ENCODE data around the gene NOTCH4. TPM values are rescaled to one million over a fixed set of nuclear protein-coding genes. Genes with fewer than 3 reads are reported as not detected.
A peak's percentile ranks its signal among the peaks of the same experiment; 100 is the strongest.
"Not testable (repeated sequence)": the region's sequence is repeated elsewhere in the genome, so short reads cannot be mapped to it uniquely, and the experiment has no call there.

The NOTCH4 gene
- total RNA-seq, 5 donors from 2014 or later (not counting 1 experiment from before 2014, with no cell fraction given), result 0.70 to 1.7 (median 1.1) TPM

DNA sequence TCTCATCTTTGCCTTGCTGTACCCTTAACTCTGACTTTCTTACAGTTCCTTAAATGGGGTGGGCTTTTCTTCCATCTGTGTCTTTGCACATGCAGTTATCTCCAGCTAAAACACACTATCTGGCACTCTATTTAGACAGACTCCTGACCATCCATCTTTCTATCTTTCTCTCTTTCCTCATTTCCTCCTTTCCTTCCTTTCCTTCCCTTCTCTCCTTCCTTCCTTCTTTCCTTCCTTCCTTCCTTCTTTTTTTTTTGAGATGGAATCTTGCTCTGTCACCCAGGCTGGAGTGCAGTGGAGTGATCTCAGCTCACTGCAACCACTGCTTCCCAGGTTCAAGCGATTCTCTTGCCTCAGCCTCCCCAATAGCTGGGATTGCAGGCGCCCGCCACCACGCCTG, 8.2 kb downstream of the NOTCH4 start:
- ATAC-seq (replicated peaks in 1 of 4), result no peak
- CTCF ChIA-PET, result no interaction called here
- H3K4me3 Mint-ChIP-seq, result no peak overlapping the region
- H3K36me3 ChIP-seq (ENCODE audit: control insufficient read depth in 2 of 2, extremely low read depth in 1 of 2, insufficient read depth in 1 of 2, low read length in 1 of 2), result no peaks in the 10 kb centered on the region
- H3K27me3 Mint-ChIP-seq, result peaks cover 3 to 5% of the 10 kb centered on the region in 2 donors
- H3K27me3 ChIP-seq (replicated peaks in 1 of 2; ENCODE audit: control insufficient read depth in 2 of 2, extremely low read depth in 1 of 2, insufficient read depth in 2 of 2, low read length in 1 of 2), result peaks cover 0 to 14% of the 10 kb centered on the region in 2 experiments
- no peaks in the 10 kb centered on the region for H3K36me3 Mint-ChIP-seq
- H3K27ac ChIP-seq (ENCODE audit: low read length), result no peak overlapping the region
- no peaks in the 10 kb centered on the region for H3K9me3 Mint-ChIP-seq
- no peaks in the 10 kb centered on the region for H3K4me1 Mint-ChIP-seq
- DNase-seq, result no peak
- POLR2A ChIA-PET, result no interaction called here
- no peaks in the 10 kb centered on the region for H3K9me3 ChIP-seq
- H3K4me3 ChIP-seq (ENCODE audit: control insufficient read depth in 1 of 2, extremely low read depth in 1 of 2, low read length in 1 of 2), result no peak overlapping the region
- H3K27ac Mint-ChIP-seq, result no peak overlapping the region
- no peaks in the 10 kb centered on the region for H3K4me1 ChIP-seq (ENCODE audit: control insufficient read depth in 1 of 2, extremely low read depth in 1 of 2, insufficient read depth in 2 of 2, low read length in 2 of 2)
- WGBS (ENCODE audit: insufficient coverage), result no CpG with 5 or more reads among the region's 4 CpGs

DNA sequence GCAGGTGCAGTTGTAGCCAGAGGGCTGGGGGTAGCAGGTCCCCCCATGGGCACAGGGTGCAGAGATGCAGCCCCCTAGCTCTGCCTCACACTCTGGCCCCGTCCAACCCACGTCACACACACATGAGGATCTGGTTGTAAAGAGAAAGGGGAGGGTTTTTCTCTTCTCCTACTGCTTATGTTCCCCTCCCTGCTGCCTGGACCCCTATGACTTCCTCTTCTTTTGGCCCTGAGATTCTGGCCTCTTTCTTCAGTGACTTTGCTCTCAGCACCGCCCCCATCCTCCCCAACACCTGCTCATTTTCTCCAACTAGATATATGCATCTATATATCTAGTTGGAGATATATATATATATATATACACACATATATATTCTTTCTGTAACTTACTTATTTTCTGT, 9.7 kb downstream of the NOTCH4 start:
- no peaks in the 10 kb centered on the region for H3K4me1 ChIP-seq (ENCODE audit: control insufficient read depth in 1 of 2, extremely low read depth in 1 of 2, insufficient read depth in 2 of 2, low read length in 2 of 2)
- no peaks in the 10 kb centered on the region for H3K9me3 ChIP-seq
- ChIA-PET CTCF (interaction anchor here in 1 of 2 donors (0.7 kb wide), 1 partner anchor 566 kb away, joined by 3 read pairs; no protein-coding TSS in a partner anchor), POLR2A (no interaction called here)
- ATAC-seq (replicated peaks in 1 of 4) (no peak), DNase-seq (no peak)
- Mint-ChIP-seq H3K4me3 (no peak overlapping the region), H3K9me3 (no peaks in the 10 kb centered on the region), H3K27ac (no peak overlapping the region), H3K4me1 (no peaks in the 10 kb centered on the region), H3K36me3 (no peaks in the 10 kb centered on the region), H3K27me3 (peaks cover 0 to 5% of the 10 kb centered on the region in 2 donors)
- no peaks in the 10 kb centered on the region for H3K36me3 ChIP-seq (ENCODE audit: control insufficient read depth in 2 of 2, extremely low read depth in 1 of 2, insufficient read depth in 1 of 2, low read length in 1 of 2)
- H3K4me3 ChIP-seq (ENCODE audit: control insufficient read depth in 1 of 2, extremely low read depth in 1 of 2, low read length in 1 of 2), result no peak overlapping the region
- no CpG with 5 or more reads among the region's 3 CpGs for WGBS (ENCODE audit: insufficient coverage)
- H3K27me3 ChIP-seq (replicated peaks in 1 of 2; ENCODE audit: control insufficient read depth in 2 of 2, extremely low read depth in 1 of 2, insufficient read depth in 2 of 2, low read length in 1 of 2), result peaks cover 0 to 6% of the 10 kb centered on the region in 2 experiments
- H3K27ac ChIP-seq (ENCODE audit: low read length), result no peak overlapping the region

DNA sequence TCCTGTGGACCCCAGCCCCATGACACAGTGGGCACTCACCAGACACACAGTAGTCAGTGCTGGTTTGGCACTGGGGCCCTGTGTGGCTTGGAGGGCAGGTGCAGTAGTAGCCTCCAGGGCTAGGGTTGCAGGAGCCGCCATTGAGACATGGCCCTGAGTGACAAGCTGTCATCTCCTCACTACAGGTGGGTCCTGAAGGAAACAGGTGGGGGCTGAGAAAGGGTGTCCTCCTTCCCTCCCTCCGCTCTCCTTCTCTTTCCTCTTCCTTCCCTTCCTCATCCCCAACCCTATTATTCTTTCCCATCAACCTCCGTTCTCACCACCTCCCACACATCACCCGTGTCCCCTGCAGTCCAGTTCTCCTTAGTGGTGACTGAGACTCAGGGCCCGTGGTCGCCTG, 10.2 kb downstream of the NOTCH4 start:
- 100% methylated on average over 2 of the region's 6 CpGs for WGBS (ENCODE audit: insufficient coverage)
- no peak for ATAC-seq (replicated peaks in 1 of 4)
- POLR2A ChIA-PET, result no interaction called here

DNA sequence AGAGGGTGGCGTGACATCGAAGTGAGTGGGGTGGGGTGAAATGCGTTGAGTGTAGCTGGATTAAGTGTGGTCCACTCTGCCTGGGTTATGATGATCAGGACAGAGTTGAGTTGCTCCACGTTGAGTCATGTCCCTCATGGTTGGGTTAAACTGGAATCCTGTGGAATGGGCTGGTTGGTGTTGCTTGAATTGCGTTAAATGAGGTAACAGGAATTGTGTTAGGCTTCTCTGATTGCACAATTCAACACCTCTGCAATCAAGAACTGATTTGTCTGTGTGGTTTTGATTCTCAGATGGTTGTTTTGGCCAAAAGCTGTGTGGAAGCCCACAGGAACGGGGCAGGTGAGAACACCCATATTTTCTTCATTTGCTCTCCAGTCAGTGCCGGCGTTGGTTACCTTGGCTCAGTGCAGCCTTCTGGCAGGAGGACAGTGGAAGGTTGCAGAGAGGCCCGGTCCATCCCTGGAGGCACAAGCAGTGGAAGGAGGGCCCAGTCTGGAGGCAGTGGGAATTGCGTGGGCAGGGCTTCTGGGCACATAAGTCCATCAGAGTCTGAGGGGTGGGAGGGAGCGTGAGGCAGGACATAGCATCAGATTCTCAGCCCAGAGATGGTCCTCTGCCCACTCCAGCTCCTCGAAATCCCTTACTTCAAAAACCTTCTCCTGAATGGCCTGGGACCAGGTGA, 11.6 kb downstream of the NOTCH4 start:
- Histone ChIP-seq H3K4me3 (ENCODE audit: control insufficient read depth in 1 of 2, extremely low read depth in 1 of 2, low read length in 1 of 2) (no peak overlapping the region), H3K27ac (ENCODE audit: low read length) (no peak overlapping the region), H3K4me1 (ENCODE audit: control insufficient read depth in 1 of 2, extremely low read depth in 1 of 2, insufficient read depth in 2 of 2, low read length in 2 of 2) (no peaks in the 10 kb centered on the region), H3K9me3 (no peaks in the 10 kb centered on the region), H3K27me3 (replicated peaks in 1 of 2; ENCODE audit: control insufficient read depth in 2 of 2, extremely low read depth in 1 of 2, insufficient read depth in 2 of 2, low read length in 1 of 2) (no peaks in the 10 kb centered on the region), H3K36me3 (ENCODE audit: control insufficient read depth in 2 of 2, extremely low read depth in 1 of 2, insufficient read depth in 1 of 2, low read length in 1 of 2) (no peaks in the 10 kb centered on the region)
- DNase-seq (no peak), ATAC-seq (replicated peaks in 1 of 4) (no peak)
- Mint-ChIP-seq H3K27ac (peak overlapping the region in 1 of 2 donors; percentile 11), H3K9me3 (no peaks in the 10 kb centered on the region), H3K4me1 (no peaks in the 10 kb centered on the region), H3K27me3 (no peaks in the 10 kb centered on the region), H3K36me3 (no peaks in the 10 kb centered on the region), H3K4me3 (no peak overlapping the region)
- 79% methylated on average over 10 of the region's 12 CpGs for WGBS (ENCODE audit: insufficient coverage)
- POLR2A ChIA-PET, result interaction anchor here in 1 of 2 donors (0.5 kb wide), 1 partner anchor 33 kb away, joined by 4 read pairs; no protein-coding TSS in a partner anchor
- CTCF ChIA-PET, result no interaction called here

More for the DNA sequence above, 10.2 kb downstream of the NOTCH4 start:
- Mint-ChIP-seq H3K27ac (no peak overlapping the region), H3K36me3 (no peaks in the 10 kb centered on the region), H3K4me1 (no peaks in the 10 kb centered on the region), H3K27me3 (peaks cover 0 to 5% of the 10 kb centered on the region in 2 donors), H3K9me3 (no peaks in the 10 kb centered on the region), H3K4me3 (no peak overlapping the region)
- Histone ChIP-seq H3K27me3 (replicated peaks in 1 of 2; ENCODE audit: control insufficient read depth in 2 of 2, extremely low read depth in 1 of 2, insufficient read depth in 2 of 2, low read length in 1 of 2) (peaks cover 0 to 6% of the 10 kb centered on the region in 2 experiments), H3K4me1 (ENCODE audit: control insufficient read depth in 1 of 2, extremely low read depth in 1 of 2, insufficient read depth in 2 of 2, low read length in 2 of 2) (no peaks in the 10 kb centered on the region), H3K4me3 (ENCODE audit: control insufficient read depth in 1 of 2, extremely low read depth in 1 of 2, low read length in 1 of 2) (no peak overlapping the region), H3K9me3 (no peaks in the 10 kb centered on the region), H3K36me3 (ENCODE audit: control insufficient read depth in 2 of 2, extremely low read depth in 1 of 2, insufficient read depth in 1 of 2, low read length in 1 of 2) (no peaks in the 10 kb centered on the region), H3K27ac (ENCODE audit: low read length) (no peak overlapping the region)
- no peak for DNase-seq
- CTCF ChIA-PET, result no interaction called here

DNA sequence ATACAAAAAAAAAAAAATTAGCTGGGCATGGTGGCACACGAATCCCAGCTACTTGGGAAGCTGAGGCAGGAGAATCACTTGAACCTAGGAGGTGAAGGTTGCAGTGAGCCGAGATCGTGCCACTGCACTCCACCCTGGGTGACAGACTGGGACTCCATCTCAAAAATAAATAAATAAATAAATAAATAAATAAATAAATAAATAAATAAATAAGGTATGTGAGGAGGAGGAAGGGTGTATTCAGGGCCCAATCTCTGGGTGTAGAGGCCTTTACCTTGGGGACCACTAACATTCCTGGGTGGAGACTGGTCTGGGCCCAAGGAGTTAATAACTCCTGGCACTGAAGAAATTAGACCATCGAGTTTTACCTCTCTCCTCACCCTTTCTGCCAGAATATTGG, 12.4 kb downstream of the NOTCH4 start:
- H3K4me3 Mint-ChIP-seq; DNase-seq; H3K36me3 Mint-ChIP-seq; H3K4me3 ChIP-seq (ENCODE audit: control insufficient read depth in 1 of 2, extremely low read depth in 1 of 2, low read length in 1 of 2); H3K9me3 ChIP-seq; H3K27me3 Mint-ChIP-seq; ATAC-seq (replicated peaks in 1 of 4); H3K27me3 ChIP-seq (replicated peaks in 1 of 2; ENCODE audit: control insufficient read depth in 2 of 2, extremely low read depth in 1 of 2, insufficient read depth in 2 of 2, low read length in 1 of 2); CTCF ChIA-PET; H3K4me1 ChIP-seq (ENCODE audit: control insufficient read depth in 1 of 2, extremely low read depth in 1 of 2, insufficient read depth in 2 of 2, low read length in 2 of 2); H3K27ac Mint-ChIP-seq; H3K9me3 Mint-ChIP-seq; H3K4me1 Mint-ChIP-seq; H3K27ac ChIP-seq (ENCODE audit: low read length); POLR2A ChIA-PET; H3K36me3 ChIP-seq (ENCODE audit: control insufficient read depth in 2 of 2, extremely low read depth in 1 of 2, insufficient read depth in 1 of 2, low read length in 1 of 2): not testable (repeated sequence)
- WGBS (ENCODE audit: insufficient coverage), result no CpG with 5 or more reads among the region's 4 CpGs

DNA sequence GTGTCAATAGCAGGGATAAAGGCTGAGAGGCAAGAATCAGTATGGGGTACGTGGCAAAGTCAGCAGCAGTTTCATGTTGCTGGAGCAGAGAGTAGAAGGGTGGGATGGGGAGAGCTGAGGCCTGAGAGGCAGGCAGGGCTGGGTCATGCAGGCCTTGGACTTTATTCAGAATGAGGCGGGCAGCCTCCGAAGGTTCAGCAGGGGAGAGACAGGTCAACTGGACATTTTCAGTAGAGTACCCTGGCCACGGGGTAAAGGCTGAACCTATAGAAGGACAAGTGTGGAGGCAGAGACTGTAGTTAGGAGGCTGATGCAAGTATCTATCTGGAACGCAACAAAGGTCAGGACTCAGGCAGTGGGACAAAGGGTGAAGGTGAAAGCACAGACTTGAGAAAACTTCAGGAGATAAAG, 13.7 kb downstream of the NOTCH4 start:
- no peaks in the 10 kb centered on the region for H3K27me3 ChIP-seq (replicated peaks in 1 of 2; ENCODE audit: control insufficient read depth in 2 of 2, extremely low read depth in 1 of 2, insufficient read depth in 2 of 2, low read length in 1 of 2)
- no peak overlapping the region for H3K4me3 ChIP-seq (ENCODE audit: control insufficient read depth in 1 of 2, extremely low read depth in 1 of 2, low read length in 1 of 2)
- no peaks in the 10 kb centered on the region for H3K4me1 Mint-ChIP-seq
- DNase-seq, result no peak
- no peak overlapping the region for H3K27ac Mint-ChIP-seq
- no peaks in the 10 kb centered on the region for H3K27me3 Mint-ChIP-seq
- no peaks in the 10 kb centered on the region for H3K36me3 Mint-ChIP-seq
- H3K27ac ChIP-seq (ENCODE audit: low read length), result no peak overlapping the region
- POLR2A ChIA-PET, result no interaction called here
- no peaks in the 10 kb centered on the region for H3K4me1 ChIP-seq (ENCODE audit: control insufficient read depth in 1 of 2, extremely low read depth in 1 of 2, insufficient read depth in 2 of 2, low read length in 2 of 2)
- CTCF ChIA-PET, result no interaction called here
- ATAC-seq (replicated peaks in 1 of 4), result no peak
- H3K36me3 ChIP-seq (ENCODE audit: control insufficient read depth in 2 of 2, extremely low read depth in 1 of 2, insufficient read depth in 1 of 2, low read length in 1 of 2), result no peaks in the 10 kb centered on the region
- WGBS (ENCODE audit: insufficient coverage), result 81% methylated on average over 5 of the region's 5 CpGs
- no peak overlapping the region for H3K4me3 Mint-ChIP-seq
- no peaks in the 10 kb centered on the region for H3K9me3 Mint-ChIP-seq
- H3K9me3 ChIP-seq, result no peaks in the 10 kb centered on the region
